ENCODE data around the gene GLB1L2. TPM values are rescaled to one million over a fixed set of nuclear protein-coding genes. Genes with fewer than 3 reads are reported as not detected.

The GLB1L2 gene
- total and polyA plus RNA-seq, 2 of the 4 experiments (the other 2 are of a cell fraction) = under 0.01 to 0.26 TPM

GRCh38 chr11:134363161-134363560 lies 31.4 kb downstream of the GLB1L2 start:
- CTCF ChIA-PET = no interaction called here
- intact Hi-C loops (cut with micrococcal nuclease) = no loop called here
- Histone ChIP-seq H4K8ac (ENCODE audit: low read depth in 2 of 2, low read length in 2 of 2) (no peak overlapping the region), H2BK20ac (ENCODE audit: low read depth, low read length) (no peak overlapping the region), H2BK120ac (ENCODE audit: low read depth, low read length) (no peak overlapping the region), H3K79me1 (ENCODE audit: low read depth in 1 of 2, low read length in 2 of 2) (no peaks in the 10 kb centered on the region), H3K4me2 (ENCODE audit: low read depth, low read length) (no peak overlapping the region), H4K91ac (ENCODE audit: insufficient read depth, low read depth, low read length) (no peak overlapping the region), H3K56ac (ENCODE audit: extremely low read depth, insufficient read depth, low read length) (no peak overlapping the region), H3K9ac (ENCODE audit: low read depth, low read length) (no peak overlapping the region), H4K5ac (ENCODE audit: low read depth, low read length) (no peak overlapping the region), H3K4me3 (ENCODE audit: insufficient read depth, low read depth, low read length) (no peak overlapping the region), H3K4ac (ENCODE audit: low read depth, low read length) (no peak overlapping the region), H3K36me3 (ENCODE audit: control insufficient read depth, insufficient read depth, low read length) (no peaks in the 10 kb centered on the region), H2BK5ac (ENCODE audit: low read depth, low read length, poor library complexity, severe bottlenecking) (no peak overlapping the region), H2AK9ac (replicated peaks; ENCODE audit: low read depth, low read length, poor library complexity) (no peak overlapping the region), H3K9me1 (ENCODE audit: insufficient read depth, low read length) (no peaks in the 10 kb centered on the region), H2BK15ac (ENCODE audit: low read depth, low read length) (no peak overlapping the region), H2AFZ (replicated peaks; ENCODE audit: low read length, poor library complexity) (no peak overlapping the region), H3K9me3 (ENCODE audit: control insufficient read depth, insufficient read depth, low read length) (peaks cover 18% of the 10 kb centered on the region), H3K4me1 (ENCODE audit: control insufficient read depth, insufficient read depth, low read length) (no peaks in the 10 kb centered on the region), H3K14ac (replicated peaks; ENCODE audit: low read depth, low read length) (no peak overlapping the region), H3K23ac (ENCODE audit: low read depth, low read length) (no peak overlapping the region), H2AK5ac (ENCODE audit: low read depth, low read length) (no peak overlapping the region), H3K18ac (ENCODE audit: low read depth, low read length) (no peak overlapping the region), H4K20me1 (ENCODE audit: insufficient read depth, low read length) (no peaks in the 10 kb centered on the region; the same call in 1 of the 2 replicates), H3K27ac (ENCODE audit: insufficient read depth, low read length) (no peak overlapping the region), H3K27me3 (ENCODE audit: control insufficient read depth, insufficient read depth, low read length) (no peaks in the 10 kb centered on the region)
- WGBS, 2 experiments (ENCODE audit: extremely low coverage in 2 of 2, insufficient read length in 1 of 2) = 71% methylated on average over 3 of the region's 9 CpGs; no CpG with 5 or more reads in 1 of the 2 experiments
- no TSS peak for BruUV-seq (replicated peaks)
- dilution Hi-C loops (cut with HindIII; ENCODE audit: low sequenced_read_pairs, unreplicated experiment) = no loop called here
- ATAC-seq (ENCODE audit: low read depth) = no peak
- TF ChIP-seq MAFK (IDR thresholded peaks at IDR 0.05; ENCODE audit: low read depth, low read length) (no peak), SMC3 (IDR thresholded peaks at IDR 0.05; ENCODE audit: low read depth, low read length) (no peak), CHD1 (IDR thresholded peaks at IDR 0.05; ENCODE audit: low read depth, low read length) (no peak), RCOR1 (IDR thresholded peaks at IDR 0.05; ENCODE audit: insufficient replicate concordance, low read length) (no peak), ELK1 (IDR thresholded peaks at IDR 0.05; ENCODE audit: borderline replicate concordance, low read depth, low read length) (no peak), FOS (IDR thresholded peaks at IDR 0.05; ENCODE audit: low read depth, low read length) (no peak), USF2 (IDR thresholded peaks at IDR 0.05; ENCODE audit: low read depth, low read length) (no peak), MAZ (IDR thresholded peaks at IDR 0.05; ENCODE audit: borderline replicate concordance, low read depth, low read length) (no peak), CEBPB (IDR thresholded peaks at IDR 0.05; ENCODE audit: low read depth, low read length) (no peak), MXI1 (IDR thresholded peaks at IDR 0.05; ENCODE audit: borderline replicate concordance, low read depth, low read length) (no peak), RFX5 (IDR thresholded peaks at IDR 0.05; ENCODE audit: low read depth, low read length) (no peak), NFE2L2 (IDR thresholded peaks at IDR 0.05; ENCODE audit: low read depth, low read length) (no peak), CTCF (conservative IDR thresholded peaks at IDR 0.05; ENCODE audit: low read depth, low read length) (no peak), POLR2A (IDR thresholded peaks at IDR 0.05; ENCODE audit: low read depth, low read length) (no peak), RAD21 (IDR thresholded peaks at IDR 0.05; ENCODE audit: low read length) (no peak)
- no peak for DNase-seq
- POLR2A ChIA-PET (ENCODE audit: unreplicated experiment) = no interaction called here
- in situ Hi-C loops (cut with MboI; ENCODE audit: low sequenced_read_pairs) = no loop called here
